ENCODE measurements around the gene LGALS8.

- TF ChIP-seq CEBPB (IDR thresholded peaks at IDR 0.05) (no peak), MAX (IDR thresholded peaks at IDR 0.05) (no peak), FOXM1 (IDR thresholded peaks at IDR 0.05; ENCODE audit: borderline replicate concordance, low read depth) (no peak), YY1 (IDR thresholded peaks at IDR 0.05; ENCODE audit: low read depth) (no peak), EP300 (IDR thresholded peaks at IDR 0.05; ENCODE audit: borderline replicate concordance) (no peak), CREB1 (IDR thresholded peaks at IDR 0.05; ENCODE audit: low read depth) (no peak), USF1 (IDR thresholded peaks at IDR 0.05) (no peak), NFIC (IDR thresholded peaks at IDR 0.05) (no peak)
- TF ChIP-seq, protein P1, sequence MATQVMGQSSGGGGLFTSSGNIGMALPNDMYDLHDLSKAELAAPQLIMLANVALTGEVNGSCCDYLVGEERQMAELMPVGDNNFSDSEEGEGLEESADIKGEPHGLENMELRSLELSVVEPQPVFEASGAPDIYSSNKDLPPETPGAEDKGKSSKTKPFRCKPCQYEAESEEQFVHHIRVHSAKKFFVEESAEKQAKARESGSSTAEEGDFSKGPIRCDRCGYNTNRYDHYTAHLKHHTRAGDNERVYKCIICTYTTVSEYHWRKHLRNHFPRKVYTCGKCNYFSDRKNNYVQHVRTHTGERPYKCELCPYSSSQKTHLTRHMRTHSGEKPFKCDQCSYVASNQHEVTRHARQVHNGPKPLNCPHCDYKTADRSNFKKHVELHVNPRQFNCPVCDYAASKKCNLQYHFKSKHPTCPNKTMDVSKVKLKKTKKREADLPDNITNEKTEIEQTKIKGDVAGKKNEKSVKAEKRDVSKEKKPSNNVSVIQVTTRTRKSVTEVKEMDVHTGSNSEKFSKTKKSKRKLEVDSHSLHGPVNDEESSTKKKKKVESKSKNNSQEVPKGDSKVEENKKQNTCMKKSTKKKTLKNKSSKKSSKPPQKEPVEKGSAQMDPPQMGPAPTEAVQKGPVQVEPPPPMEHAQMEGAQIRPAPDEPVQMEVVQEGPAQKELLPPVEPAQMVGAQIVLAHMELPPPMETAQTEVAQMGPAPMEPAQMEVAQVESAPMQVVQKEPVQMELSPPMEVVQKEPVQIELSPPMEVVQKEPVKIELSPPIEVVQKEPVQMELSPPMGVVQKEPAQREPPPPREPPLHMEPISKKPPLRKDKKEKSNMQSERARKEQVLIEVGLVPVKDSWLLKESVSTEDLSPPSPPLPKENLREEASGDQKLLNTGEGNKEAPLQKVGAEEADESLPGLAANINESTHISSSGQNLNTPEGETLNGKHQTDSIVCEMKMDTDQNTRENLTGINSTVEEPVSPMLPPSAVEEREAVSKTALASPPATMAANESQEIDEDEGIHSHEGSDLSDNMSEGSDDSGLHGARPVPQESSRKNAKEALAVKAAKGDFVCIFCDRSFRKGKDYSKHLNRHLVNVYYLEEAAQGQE (IDR thresholded peaks at IDR 0.05; ENCODE audit: low read depth): no peak
Observed at GRCh38 chr1:236553370-236553769, 29.6 kb downstream of the LGALS8 start.

Measured in Ishikawa (cell line).